ENCODE data around the gene FAM234A.
A peak's percentile ranks its signal among the peaks of the same experiment; 100 is the strongest.

DNA sequence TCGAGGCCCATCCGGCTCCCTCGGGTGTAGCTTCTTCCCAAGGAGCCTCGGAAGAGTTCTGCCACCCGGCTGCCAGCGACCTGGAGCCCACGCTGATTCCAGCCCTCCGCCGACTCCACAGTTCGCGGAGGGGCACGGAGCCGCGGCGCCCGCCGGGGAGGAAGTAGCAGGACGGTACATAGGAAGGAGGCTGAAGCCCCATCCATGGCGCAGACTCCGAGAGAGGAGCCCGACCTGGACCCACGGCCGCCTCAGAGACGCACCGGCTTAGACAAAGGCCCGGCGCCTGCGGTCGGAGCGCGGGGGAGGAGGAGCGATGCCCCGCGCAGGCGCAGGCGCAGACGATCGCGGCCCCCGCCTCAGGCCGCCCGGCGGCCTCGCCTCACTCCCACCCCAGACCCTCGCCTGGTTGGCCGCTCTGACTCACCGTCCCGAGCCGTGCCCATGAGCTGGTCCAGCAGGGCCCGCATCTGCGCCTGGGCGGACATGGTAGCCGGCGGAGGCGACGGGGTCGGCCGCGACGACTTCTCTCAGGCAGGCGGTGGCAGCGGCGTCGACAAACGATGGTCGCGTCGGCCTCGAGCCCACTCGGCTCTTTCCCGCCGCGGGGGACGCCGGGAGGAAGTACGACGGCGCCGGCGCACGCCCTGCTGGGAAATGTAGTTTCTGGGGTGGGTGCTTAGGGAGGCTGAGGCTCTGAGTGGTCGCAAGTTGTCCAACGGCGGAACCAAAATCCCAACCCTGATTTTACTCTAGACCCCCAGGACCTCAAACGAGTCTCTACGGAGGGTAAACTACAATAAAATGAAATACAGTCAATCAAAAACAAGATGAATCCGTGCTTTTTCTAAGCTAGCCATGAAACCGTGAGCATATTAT, 5.5 kb upstream of the FAM234A start, which contains the start of gene LUC7L:
- TF ChIP-seq, protein P1, sequence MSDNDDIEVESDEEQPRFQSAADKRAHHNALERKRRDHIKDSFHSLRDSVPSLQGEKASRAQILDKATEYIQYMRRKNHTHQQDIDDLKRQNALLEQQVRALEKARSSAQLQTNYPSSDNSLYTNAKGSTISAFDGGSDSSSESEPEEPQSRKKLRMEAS (IDR thresholded peaks at IDR 0.05): peak; percentile 98
- TF ChIP-seq POLR2A (IDR thresholded peaks at IDR 0.05; ENCODE audit: low read length): peak; percentile 95
- TF ChIP-seq, protein P2, sequence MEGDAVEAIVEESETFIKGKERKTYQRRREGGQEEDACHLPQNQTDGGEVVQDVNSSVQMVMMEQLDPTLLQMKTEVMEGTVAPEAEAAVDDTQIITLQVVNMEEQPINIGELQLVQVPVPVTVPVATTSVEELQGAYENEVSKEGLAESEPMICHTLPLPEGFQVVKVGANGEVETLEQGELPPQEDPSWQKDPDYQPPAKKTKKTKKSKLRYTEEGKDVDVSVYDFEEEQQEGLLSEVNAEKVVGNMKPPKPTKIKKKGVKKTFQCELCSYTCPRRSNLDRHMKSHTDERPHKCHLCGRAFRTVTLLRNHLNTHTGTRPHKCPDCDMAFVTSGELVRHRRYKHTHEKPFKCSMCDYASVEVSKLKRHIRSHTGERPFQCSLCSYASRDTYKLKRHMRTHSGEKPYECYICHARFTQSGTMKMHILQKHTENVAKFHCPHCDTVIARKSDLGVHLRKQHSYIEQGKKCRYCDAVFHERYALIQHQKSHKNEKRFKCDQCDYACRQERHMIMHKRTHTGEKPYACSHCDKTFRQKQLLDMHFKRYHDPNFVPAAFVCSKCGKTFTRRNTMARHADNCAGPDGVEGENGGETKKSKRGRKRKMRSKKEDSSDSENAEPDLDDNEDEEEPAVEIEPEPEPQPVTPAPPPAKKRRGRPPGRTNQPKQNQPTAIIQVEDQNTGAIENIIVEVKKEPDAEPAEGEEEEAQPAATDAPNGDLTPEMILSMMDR (IDR thresholded peaks at IDR 0.05): no peak
- TF ChIP-seq POLR2AphosphoS2 (conservative IDR thresholded peaks at IDR 0.05; ENCODE audit: low read length): no peak
- TF ChIP-seq, protein P3, sequence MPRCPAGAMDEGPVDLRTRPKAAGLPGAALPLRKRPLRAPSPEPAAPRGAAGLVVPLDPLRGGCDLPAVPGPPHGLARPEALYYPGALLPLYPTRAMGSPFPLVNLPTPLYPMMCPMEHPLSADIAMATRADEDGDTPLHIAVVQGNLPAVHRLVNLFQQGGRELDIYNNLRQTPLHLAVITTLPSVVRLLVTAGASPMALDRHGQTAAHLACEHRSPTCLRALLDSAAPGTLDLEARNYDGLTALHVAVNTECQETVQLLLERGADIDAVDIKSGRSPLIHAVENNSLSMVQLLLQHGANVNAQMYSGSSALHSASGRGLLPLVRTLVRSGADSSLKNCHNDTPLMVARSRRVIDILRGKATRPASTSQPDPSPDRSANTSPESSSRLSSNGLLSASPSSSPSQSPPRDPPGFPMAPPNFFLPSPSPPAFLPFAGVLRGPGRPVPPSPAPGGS (IDR thresholded peaks at IDR 0.05): peak; percentile 96
- no peak for TF ChIP-seq CHD2 (IDR thresholded peaks at IDR 0.05; ENCODE audit: low read length, partially characterized antibody)
- TF ChIP-seq HOXA7 (CRISPR knock-in tag; IDR thresholded peaks at IDR 0.05): no peak
- no peak for TF ChIP-seq BHLHE40 (IDR thresholded peaks at IDR 0.05; ENCODE audit: low read depth, low read length)
- no peak for TF ChIP-seq CEBPB (IDR thresholded peaks at IDR 0.05)
- TF ChIP-seq, protein P4, sequence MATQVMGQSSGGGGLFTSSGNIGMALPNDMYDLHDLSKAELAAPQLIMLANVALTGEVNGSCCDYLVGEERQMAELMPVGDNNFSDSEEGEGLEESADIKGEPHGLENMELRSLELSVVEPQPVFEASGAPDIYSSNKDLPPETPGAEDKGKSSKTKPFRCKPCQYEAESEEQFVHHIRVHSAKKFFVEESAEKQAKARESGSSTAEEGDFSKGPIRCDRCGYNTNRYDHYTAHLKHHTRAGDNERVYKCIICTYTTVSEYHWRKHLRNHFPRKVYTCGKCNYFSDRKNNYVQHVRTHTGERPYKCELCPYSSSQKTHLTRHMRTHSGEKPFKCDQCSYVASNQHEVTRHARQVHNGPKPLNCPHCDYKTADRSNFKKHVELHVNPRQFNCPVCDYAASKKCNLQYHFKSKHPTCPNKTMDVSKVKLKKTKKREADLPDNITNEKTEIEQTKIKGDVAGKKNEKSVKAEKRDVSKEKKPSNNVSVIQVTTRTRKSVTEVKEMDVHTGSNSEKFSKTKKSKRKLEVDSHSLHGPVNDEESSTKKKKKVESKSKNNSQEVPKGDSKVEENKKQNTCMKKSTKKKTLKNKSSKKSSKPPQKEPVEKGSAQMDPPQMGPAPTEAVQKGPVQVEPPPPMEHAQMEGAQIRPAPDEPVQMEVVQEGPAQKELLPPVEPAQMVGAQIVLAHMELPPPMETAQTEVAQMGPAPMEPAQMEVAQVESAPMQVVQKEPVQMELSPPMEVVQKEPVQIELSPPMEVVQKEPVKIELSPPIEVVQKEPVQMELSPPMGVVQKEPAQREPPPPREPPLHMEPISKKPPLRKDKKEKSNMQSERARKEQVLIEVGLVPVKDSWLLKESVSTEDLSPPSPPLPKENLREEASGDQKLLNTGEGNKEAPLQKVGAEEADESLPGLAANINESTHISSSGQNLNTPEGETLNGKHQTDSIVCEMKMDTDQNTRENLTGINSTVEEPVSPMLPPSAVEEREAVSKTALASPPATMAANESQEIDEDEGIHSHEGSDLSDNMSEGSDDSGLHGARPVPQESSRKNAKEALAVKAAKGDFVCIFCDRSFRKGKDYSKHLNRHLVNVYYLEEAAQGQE (IDR thresholded peaks at IDR 0.05): no peak
- no peak for TF ChIP-seq EP300 (IDR thresholded peaks at IDR 0.05)
- TF ChIP-seq, protein P5, sequence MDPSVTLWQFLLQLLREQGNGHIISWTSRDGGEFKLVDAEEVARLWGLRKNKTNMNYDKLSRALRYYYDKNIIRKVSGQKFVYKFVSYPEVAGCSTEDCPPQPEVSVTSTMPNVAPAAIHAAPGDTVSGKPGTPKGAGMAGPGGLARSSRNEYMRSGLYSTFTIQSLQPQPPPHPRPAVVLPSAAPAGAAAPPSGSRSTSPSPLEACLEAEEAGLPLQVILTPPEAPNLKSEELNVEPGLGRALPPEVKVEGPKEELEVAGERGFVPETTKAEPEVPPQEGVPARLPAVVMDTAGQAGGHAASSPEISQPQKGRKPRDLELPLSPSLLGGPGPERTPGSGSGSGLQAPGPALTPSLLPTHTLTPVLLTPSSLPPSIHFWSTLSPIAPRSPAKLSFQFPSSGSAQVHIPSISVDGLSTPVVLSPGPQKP (IDR thresholded peaks at IDR 0.05; ENCODE audit: low read depth, low read length): no peak
- TF ChIP-seq NR3C1 (IDR thresholded peaks at IDR 0.05): no peak
